ENCODE measurements around the gene ATMIN. TPM values are rescaled to one million over a fixed set of nuclear protein-coding genes. Genes with fewer than 3 reads are reported as not detected.

Gene ATMIN
- total RNA-seq, 1 donor from 2014 or later, result 50.1 TPM

- Mint-ChIP-seq H3K4me1 (ENCODE audit: low read depth) (peaks cover 7% of the 10 kb centered on the region), H3K9me3 (ENCODE audit: low read depth) (peaks cover 3% of the 10 kb centered on the region), H3K27me3 (no peaks in the 10 kb centered on the region), H3K36me3 (ENCODE audit: insufficient read depth) (peaks cover 1% of the 10 kb centered on the region), H3K4me3 (ENCODE audit: low read depth) (peak overlapping the region; percentile 77), H3K27ac (no peak overlapping the region)
- no peak for DNase-seq (ENCODE audit: low spot score, unreplicated experiment)
- TF ChIP-seq CTCF (IDR thresholded peaks at IDR 0.05; ENCODE audit: unreplicated experiment), result no peak
Observed at GRCh38 chr16:81095653-81095952, 60.0 kb downstream of the ATMIN start.

- Mint-ChIP-seq H3K4me3 (ENCODE audit: low read depth) (peak within 1 kb of the TSS; percentile 77), H3K27ac (peak within 1 kb of the TSS; percentile 38), H3K4me1 (ENCODE audit: low read depth) (peaks cover 7% of the 10 kb centered on the region), H3K36me3 (ENCODE audit: insufficient read depth) (peaks cover 1% of the 10 kb centered on the region), H3K9me3 (ENCODE audit: low read depth) (peaks cover 3% of the 10 kb centered on the region), H3K27me3 (no peaks in the 10 kb centered on the region)
- TF ChIP-seq CTCF (IDR thresholded peaks at IDR 0.05; ENCODE audit: unreplicated experiment), result no peak
- peak; percentile 97 for DNase-seq (ENCODE audit: low spot score, unreplicated experiment)
Observed at GRCh38 chr16:81095953-81096714, 60.5 kb downstream of the ATMIN start, which contains the start of gene GCSH. Gene GCSH, minus strand, starts transcription at chr16:81096395. Its CDS starts 117 bp downstream, at chr16:81096278.

GRCh38 chr16:81096715-81097208 is 61.1 kb downstream of the ATMIN start:
- H3K36me3 Mint-ChIP-seq (ENCODE audit: insufficient read depth), result peaks cover 1% of the 10 kb centered on the region
- TF ChIP-seq CTCF (IDR thresholded peaks at IDR 0.05; ENCODE audit: unreplicated experiment), result no peak
- no peak for DNase-seq (ENCODE audit: low spot score, unreplicated experiment)
- peaks cover 3% of the 10 kb centered on the region for H3K9me3 Mint-ChIP-seq (ENCODE audit: low read depth)
- no peaks in the 10 kb centered on the region for H3K27me3 Mint-ChIP-seq
- H3K27ac Mint-ChIP-seq, result peak overlapping the region; percentile 38
- peak overlapping the region; percentile 69 for H3K4me3 Mint-ChIP-seq (ENCODE audit: low read depth)
- peaks cover 7% of the 10 kb centered on the region for H3K4me1 Mint-ChIP-seq (ENCODE audit: low read depth)

Other genes with a start within 250 kb of the ATMIN start
- gene CDYL2, start 231.2 kb upstream of the ATMIN start, total RNA-seq, result 17.0 and 19.9 TPM in 2 replicates
- 56.5 and 58.5 TPM in 2 replicates for gene CMC2, start 29.0 kb upstream of the ATMIN start, total RNA-seq
- gene CENPN, start 28.6 kb upstream of the ATMIN start, total RNA-seq, result 25.8 and 27.4 TPM in 2 replicates
- gene C16orf46, start 41.4 kb downstream of the ATMIN start, total RNA-seq, result 2.9 and 3.8 TPM in 2 replicates
- 57.0 and 58.9 TPM in 2 replicates for gene GCSH, start 60.6 kb downstream of the ATMIN start, total RNA-seq
- gene BCO1, start 202.8 kb downstream of the ATMIN start, total RNA-seq, result 2.2 and 3.3 TPM in 2 replicates

Measured in progenitor cell of endocrine pancreas (in vitro differentiated cells).